OCI-LY3 (cell line): Measurements from ENCODE around the gene CSTF2.

Experiments used
- H2AFZ ChIP-seq: fragments of 200-600, 300-600 bp; shearing (Covaris generic); 2 replicates; pipeline ENCODE4 v1.6.0; 2014; ENCODE audit warnings: antibody characterized with exemption, low read depth, low read length
- H3K27ac ChIP-seq: fragments of 200-600, 300-600 bp; sonication (generic); 2 replicates; pipeline ENCODE4 v1.5.1; 2014; ENCODE audit warnings: mild to moderate bottlenecking, low read length, moderate library complexity, mixed read lengths
- H3K27me3 ChIP-seq: fragments of 200-600, 300-600 bp; sonication (generic); 2 replicates; pipeline ENCODE4 v1.6.1; 2014; ENCODE audit warnings: low read depth, low read length, mixed read lengths
- H3K36me3 ChIP-seq: fragments of 200-600, 300-600 bp; sonication (generic); replicated peaks from 2 replicates; pipeline ENCODE3; 2014; ENCODE audit warnings: low read depth, low read length, mixed read lengths
- H3K4me1 ChIP-seq: fragments of 300-600, 200-600 bp; sonication (generic); 2 replicates; pipeline ENCODE4 v1.6.1; 2014; ENCODE audit warnings: low read length, mixed read lengths
- H3K4me2 ChIP-seq: fragments of 200-600, 300-600 bp; sonication (generic); 2 replicates; pipeline ENCODE4 v1.6.1; 2014; ENCODE audit warnings: low read length, mixed read lengths
- H3K4me3 ChIP-seq: fragments of 300-600, 200-600 bp; sonication (generic); 2 replicates; pipeline ENCODE4 v1.5.1; 2014; ENCODE audit warnings: antibody characterized with exemption, mild to moderate bottlenecking, low read length, moderate library complexity
- H3K79me2 ChIP-seq: fragments of 300-600, 200-600 bp; shearing (Covaris generic); 2 replicates; pipeline ENCODE4 v1.6.1; 2014; ENCODE audit warnings: mild to moderate bottlenecking, low read length, mixed read lengths
- H3K9ac ChIP-seq: fragments of 300-600, 200-600 bp; shearing (Covaris generic); 2 replicates; pipeline ENCODE4 v1.6.0; 2014; ENCODE audit warnings: mild to moderate bottlenecking, low read length, moderate library complexity
- H3K9me3 ChIP-seq: fragments of 200-600, 300-600 bp; shearing (Covaris generic); 2 replicates; pipeline ENCODE4 v1.6.1; 2014; ENCODE audit warnings: low read length, mixed read lengths; ENCODE audit not compliant: insufficient read depth
- H4K20me1 ChIP-seq: fragments of 200-600, 300-600 bp; sonication (generic); 2 replicates; pipeline ENCODE4 v1.6.1; 2016; ENCODE audit warnings: low read length, mixed read lengths; ENCODE audit not compliant: insufficient read depth
- CTCF ChIP-seq: fragments of 200-600, 300-600 bp; sonication (generic); IDR thresholded peaks from 2 replicates; pipeline ENCODE4 v1.5.1; 2014; ENCODE audit warnings: antibody characterized with exemption, low read length, low read depth
- EZH2phosphoT487 ChIP-seq: fragments of 200-600 bp; shearing (Covaris generic); IDR thresholded peaks from 2 replicates; pipeline ENCODE4 v1.6.1; 2018; ENCODE audit warnings: antibody characterized with exemption, mixed run types, low read depth

Gene CSTF2

DNA sequence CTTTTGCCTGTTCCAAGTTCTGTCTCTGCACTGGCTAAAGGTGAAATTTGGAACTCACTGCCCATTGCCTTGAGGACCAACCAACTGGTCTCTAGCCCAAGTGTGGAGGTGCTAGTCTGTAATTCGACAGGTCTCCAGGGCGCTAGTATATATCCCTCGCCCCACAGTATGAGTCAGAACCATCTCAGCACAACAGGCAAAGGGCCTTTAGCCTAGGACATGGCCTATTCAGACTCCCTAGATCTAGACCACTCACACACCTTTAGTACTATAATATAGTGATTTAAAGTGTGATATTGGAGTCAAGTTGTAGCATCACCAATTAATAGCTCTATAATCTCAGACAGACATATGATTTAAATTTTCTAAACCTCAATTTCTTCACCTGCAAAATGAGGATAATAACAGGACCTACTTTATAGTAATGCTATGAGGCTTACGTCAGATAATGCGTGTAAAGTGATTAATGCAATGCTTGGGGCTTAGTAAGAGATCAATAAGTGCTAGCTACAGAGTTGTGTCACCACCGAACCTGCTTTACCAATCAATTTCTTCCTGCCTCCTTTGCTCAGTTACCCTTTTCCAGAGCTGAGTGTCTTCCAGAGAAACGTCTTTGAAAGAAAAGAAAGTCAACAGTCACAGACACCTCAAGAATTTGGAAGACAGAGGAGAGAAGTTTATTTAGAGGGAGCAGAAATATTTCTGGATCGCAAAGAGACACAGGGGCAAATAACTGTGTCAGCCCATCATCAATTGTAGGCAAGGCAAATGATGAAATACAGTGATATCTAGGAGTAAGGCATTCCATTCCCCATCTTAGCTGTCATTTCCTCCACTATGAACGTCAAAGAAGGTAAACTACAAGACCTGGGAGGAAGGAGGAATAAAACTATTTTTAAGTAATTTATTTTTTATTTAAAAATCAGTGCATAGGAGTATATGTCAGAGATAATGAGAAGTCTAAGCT lies 51.7 kb downstream of the CSTF2 start:
- Histone ChIP-seq H3K27me3 (no peaks in the 10 kb centered on the region), H4K20me1 (no peaks in the 10 kb centered on the region), H3K27ac (no peak overlapping the region), H3K4me1 (no peaks in the 10 kb centered on the region), H3K9ac (no peak overlapping the region), H2AFZ (no peak overlapping the region), H3K79me2 (no peaks in the 10 kb centered on the region), H3K36me3 (no peaks in the 10 kb centered on the region), H3K9me3 (no peaks in the 10 kb centered on the region), H3K4me2 (no peak overlapping the region), H3K4me3 (no peak overlapping the region)
- no peak for TF ChIP-seq CTCF

- Histone ChIP-seq H3K4me3 (no peak within 1 kb of the TSS), H4K20me1 (no peaks in the 10 kb centered on the region), H3K36me3 (no peaks in the 10 kb centered on the region), H3K27ac (no peak within 1 kb of the TSS), H3K4me1 (no peaks in the 10 kb centered on the region), H3K79me2 (no peaks in the 10 kb centered on the region), H3K9ac (no peak within 1 kb of the TSS), H3K4me2 (no peak within 1 kb of the TSS), H3K9me3 (no peaks in the 10 kb centered on the region), H3K27me3 (no peaks in the 10 kb centered on the region), H2AFZ (no peak within 1 kb of the TSS)
- TF ChIP-seq CTCF (no peak), EZH2phosphoT487 (no peak)
Measured at GRCh38 chrX:100874325-100874724, 54.1 kb downstream of the CSTF2 start, which contains the start of gene NOX1. TSS of gene NOX1 (minus strand) at chrX:100874359. CDS start at chrX:100874139, 220 bp downstream.

DNA sequence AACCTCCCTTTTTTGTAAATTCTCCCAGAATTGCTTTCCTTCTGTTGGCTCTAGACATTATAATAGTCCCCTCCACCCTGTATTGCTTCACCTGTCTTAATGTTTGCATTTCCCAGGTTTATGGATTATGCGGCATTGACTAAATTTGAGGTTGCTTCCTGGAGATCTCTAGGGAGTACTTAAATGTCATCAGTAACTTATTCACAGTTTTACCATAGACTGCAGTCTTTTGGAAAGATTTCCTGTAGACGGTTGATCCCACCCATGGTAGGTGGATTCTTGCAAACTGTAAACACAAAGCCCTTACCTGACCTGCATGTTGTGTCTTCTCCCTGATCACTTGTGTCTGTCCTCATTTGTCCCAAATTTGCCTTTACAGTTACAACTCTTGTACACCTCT lies 60.2 kb downstream of the CSTF2 start:
- Histone ChIP-seq H3K36me3 (no peaks in the 10 kb centered on the region), H3K27ac (no peak overlapping the region), H2AFZ (no peak overlapping the region), H3K9ac (no peak overlapping the region), H3K79me2 (no peaks in the 10 kb centered on the region), H3K4me1 (peaks cover 8% of the 10 kb centered on the region; the same call in 1 of the 2 replicates), H3K9me3 (no peaks in the 10 kb centered on the region), H3K4me3 (no peak overlapping the region), H3K4me2 (no peak overlapping the region), H4K20me1 (no peaks in the 10 kb centered on the region), H3K27me3 (no peaks in the 10 kb centered on the region)
- no peak for TF ChIP-seq CTCF
- TF ChIP-seq EZH2phosphoT487: no peak

DNA sequence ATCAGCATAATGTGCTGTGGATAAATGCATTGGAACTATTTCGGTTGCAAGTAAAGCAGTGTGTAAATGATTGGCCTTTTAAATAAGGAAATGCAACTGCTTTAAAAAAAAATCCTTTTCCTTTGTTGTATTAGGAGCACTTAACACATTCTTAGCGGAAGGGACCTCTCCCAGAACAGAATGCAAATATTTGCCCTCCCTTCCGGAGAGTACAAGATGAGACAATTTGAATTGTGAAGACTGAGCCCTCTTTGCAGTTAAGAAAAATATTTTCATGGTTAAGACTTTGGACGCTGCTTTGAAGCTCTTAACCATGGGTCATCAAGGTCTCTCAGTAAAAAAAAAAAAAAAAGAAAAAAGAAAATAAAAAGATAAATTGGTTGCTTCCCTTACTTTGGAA lies 63.5 kb downstream of the CSTF2 start:
- peak overlapping the region; percentile 69 for H3K4me2 ChIP-seq
- no peak overlapping the region for H3K27ac ChIP-seq

More for the DNA sequence above, 63.5 kb downstream of the CSTF2 start:
- peak overlapping the region; percentile 91 for H2AFZ ChIP-seq
- H3K79me2 ChIP-seq: no peaks in the 10 kb centered on the region
- peaks cover 8% of the 10 kb centered on the region; the same call in 1 of the 2 replicates for H3K4me1 ChIP-seq
- H4K20me1 ChIP-seq: no peaks in the 10 kb centered on the region
- H3K9me3 ChIP-seq: no peaks in the 10 kb centered on the region
- H3K4me3 ChIP-seq: peak overlapping the region; percentile 61
- no peaks in the 10 kb centered on the region for H3K36me3 ChIP-seq
- H3K9ac ChIP-seq: no peak overlapping the region; the same call in 1 of the 2 replicates
- TF ChIP-seq CTCF: no peak
- TF ChIP-seq EZH2phosphoT487: no peak
- no peaks in the 10 kb centered on the region for H3K27me3 ChIP-seq
